ENCODE data around the gene FSTL4.

FSTL4 gene

DNA sequence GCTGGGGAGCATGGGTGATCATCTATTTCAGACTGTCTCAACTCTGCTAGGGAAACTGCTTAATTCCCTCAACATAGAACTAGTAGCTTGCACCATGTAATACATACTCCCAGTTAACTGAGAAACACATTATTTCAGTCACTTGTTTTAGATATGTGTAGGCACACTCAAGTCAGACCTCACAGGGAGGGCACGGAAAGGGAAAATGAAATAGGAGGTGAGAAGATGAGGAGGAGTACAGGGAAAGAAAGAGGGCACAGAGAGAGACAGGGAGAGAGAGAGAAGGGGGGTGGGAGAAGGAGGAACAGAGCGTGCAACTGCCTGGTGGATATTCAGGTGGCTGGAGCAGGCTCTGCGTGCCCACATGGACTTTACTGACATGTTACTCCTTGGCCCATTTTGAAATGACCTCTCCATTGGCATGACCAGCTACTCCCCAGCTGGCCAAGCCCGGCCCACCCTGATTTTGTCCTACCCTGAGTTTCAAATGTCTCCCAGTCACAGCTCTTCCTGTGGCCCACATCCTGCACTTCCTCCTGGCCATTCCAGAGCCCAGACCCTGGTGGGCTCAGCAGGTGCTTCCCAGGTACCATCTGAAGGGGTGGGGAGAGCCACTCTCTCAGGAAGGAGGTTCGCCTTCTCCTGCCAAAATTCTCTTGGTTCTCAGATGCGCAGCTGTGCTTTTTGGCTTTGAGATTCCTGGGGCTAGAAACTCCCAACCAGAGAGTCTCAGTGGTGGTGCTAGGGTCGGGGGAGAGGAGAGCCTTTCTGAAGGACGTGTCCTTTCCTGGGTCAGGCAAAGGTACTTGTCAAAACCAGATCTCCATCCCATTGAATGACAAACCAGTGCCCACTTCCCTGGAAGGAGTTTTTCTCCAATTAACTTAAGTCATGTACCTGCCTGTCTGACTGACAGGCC lies 229.4 kb downstream of the FSTL4 start:
- no peak for DNase-seq

- no peak for DNase-seq
These were observed 230.6 kb downstream of the FSTL4 start for GRCh38 chr5:133381571-133382365.

GRCh38 chr5:133381041-133381440 lies 231.3 kb downstream of the FSTL4 start:
- no peak for DNase-seq

DNA sequence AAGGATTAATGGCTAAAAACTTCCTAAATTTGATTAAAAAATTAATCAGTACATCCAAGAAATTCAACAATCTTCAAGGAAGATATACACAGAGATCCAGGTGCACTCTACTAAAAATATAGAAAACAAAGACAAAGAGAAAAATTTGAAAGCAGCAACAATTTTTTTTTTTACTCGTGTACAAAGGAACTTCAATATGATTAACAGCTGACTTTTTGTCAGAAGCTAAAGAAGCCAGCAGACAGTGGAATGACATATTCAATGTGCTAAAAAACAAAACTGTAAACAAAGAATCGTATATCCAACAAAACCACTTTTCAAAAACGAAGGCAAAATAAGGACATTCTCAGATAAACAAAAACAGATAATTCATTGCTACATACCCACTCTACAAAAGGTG lies 234.6 kb downstream of the FSTL4 start:
- DNase-seq = no peak

GRCh38 chr5:133376986-133377385 lies 235.4 kb downstream of the FSTL4 start:
- no peak for DNase-seq

DNA sequence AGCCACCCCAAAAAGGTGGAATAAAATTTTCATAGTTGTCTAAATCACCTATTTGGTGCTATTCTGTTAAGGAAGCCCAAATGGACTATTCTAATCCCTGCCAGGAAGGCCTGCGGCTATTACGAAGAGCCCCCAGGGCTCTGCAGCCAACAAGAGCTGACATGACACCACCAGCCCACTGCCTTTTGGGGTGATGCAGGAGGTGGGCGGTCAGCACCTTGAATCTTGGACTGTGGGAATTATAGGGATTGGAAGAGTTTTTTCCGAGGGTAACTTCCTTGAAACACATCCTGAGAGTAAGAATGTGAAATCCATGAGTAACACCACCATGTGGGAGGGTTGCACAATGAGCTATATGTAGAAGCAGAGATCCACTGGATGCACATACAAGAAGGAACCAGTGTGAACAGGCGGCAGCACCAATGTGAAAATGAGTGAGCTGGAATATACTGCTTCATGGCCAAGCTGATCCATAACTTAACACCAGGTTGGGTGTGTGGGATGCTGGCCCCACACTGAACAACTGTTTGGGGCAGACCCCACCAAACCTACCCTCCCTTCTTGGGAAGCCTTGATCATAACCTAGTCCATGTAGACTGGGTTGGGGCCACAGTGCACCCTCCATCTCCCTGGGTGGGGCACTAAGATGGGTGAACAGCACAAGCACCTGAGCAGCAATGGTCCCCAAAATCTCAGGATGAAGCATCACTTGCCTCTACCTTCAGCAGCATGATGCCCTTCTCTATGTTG lies 239.0 kb downstream of the FSTL4 start:
- no peak for DNase-seq

DNA sequence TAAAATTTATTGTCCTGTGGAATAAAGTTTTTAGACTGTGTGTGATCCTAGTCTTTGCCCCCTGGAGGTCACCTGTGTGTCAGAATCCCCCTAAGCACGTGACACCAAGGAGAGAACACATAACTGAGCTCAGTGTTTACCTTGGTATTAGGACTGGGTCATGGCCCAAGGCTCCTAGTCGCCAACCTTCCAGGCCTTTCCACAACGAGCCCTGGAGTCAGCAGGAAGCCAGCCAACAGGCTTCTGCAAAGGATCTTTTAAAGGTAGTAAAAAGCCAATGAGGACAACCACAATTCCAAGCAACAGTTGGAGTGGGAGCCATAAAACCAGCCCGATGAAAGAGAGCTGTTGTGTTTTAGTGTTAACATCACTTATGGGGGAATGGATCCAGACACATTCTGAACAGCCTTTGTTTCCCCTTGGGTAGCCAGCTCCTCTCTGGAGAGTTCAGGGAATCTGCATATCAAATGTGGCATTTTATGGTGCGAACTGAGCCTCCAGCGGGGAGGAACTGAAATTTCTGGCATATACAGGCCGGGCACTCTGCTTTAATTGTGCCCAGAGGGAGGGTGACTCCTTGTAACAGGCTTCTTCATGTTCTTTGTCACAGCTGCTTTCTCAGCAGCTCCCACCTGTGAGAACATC lies 239.9 kb downstream of the FSTL4 start:
- no peak for DNase-seq

DNA sequence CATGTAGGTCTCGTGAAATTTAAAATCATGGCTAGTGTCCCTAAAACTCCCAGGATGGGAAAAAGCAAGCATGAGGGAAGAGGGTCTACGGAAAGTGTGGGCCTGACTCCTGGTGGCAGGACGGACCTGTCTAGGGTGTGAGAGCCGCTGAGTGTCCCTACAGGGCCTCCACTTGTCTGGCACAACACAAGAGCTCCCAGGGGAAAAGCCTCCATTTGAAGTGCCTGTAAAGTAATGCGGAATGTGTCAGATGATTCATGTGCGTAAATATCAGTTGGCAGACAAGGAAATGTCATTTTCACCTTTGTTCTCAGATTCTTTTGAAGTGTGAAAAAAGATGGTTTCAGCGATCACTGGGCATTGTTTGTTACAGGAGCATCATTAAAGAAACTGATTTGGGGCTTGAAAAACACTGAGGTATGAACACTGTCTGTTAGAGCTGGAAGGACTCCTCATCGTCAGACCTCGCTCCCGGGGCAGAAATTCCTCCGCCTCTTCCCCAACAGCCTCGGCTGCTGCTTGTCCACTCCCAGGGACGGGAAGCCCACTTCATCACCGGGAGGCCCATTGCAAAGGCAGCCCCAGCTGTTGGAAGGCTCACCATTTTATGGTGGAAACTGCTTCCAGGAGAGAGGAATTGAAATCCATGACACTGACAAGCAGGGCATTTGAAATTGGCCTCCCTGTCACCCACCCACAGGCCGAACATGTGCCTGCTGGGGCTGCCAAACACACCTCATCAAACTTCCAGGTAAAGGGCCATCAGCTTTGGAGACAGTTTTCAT lies 240.8 kb downstream of the FSTL4 start:
- DNase-seq = no peak

DNA sequence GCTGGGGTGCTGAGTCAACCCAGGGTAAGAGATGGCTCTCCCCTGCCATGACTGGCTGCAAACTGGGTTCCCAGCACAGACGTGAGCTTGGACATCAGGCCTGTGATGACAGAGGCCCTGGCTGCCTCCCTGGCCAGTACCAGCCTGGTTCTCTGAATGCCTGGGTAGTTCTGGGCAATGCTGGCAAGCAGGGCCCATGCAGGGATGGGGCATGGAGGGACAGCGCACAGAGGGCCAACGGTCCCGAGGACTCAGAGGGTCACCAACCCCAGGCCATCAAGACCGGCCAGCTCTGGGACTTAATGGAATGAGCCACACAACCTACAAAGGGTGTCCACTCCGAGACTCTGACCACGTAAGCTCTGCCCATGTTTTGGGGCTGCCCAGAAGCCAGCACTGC lies 241.4 kb downstream of the FSTL4 start:
- DNase-seq = no peak

DNA sequence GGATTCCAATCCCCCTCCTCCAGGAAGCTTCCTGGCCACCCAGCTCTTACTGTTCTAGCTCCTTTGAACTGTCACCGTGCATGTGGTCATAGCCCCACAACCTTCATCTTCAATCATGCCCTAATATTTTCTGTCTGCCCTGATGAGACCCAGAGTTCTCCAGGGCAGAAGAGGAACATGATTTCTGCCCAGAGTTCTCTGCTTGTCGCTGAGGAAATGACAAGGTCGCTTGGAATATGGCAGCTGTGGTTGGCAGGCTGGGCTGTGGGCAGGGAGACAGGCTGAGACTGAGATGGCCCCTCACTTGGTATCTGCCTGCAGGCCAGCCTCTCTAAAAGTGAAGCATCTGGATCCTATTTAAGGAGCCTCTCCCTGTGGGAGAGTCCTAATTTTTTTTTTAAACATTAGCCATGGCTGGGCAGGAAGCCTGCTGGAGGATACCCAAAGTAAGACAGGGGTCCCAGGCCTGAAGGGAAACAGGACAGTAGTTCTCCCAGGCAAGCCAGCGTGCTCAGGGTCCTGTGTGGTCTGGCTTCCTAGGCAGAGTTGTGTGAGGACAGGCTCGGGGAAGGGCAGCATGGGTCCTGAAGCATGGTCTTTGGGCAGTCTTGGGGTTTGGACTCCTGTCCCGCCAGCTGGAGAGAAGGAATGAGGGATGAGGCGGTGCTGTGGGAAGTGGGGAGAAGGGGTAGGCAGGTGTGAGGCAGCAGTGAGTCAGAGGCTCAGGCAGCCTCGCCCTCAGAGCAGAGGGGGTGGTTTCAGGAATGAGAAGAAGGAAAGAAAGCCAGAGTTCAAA lies 242.1 kb downstream of the FSTL4 start:
- DNase-seq = no peak

DNA sequence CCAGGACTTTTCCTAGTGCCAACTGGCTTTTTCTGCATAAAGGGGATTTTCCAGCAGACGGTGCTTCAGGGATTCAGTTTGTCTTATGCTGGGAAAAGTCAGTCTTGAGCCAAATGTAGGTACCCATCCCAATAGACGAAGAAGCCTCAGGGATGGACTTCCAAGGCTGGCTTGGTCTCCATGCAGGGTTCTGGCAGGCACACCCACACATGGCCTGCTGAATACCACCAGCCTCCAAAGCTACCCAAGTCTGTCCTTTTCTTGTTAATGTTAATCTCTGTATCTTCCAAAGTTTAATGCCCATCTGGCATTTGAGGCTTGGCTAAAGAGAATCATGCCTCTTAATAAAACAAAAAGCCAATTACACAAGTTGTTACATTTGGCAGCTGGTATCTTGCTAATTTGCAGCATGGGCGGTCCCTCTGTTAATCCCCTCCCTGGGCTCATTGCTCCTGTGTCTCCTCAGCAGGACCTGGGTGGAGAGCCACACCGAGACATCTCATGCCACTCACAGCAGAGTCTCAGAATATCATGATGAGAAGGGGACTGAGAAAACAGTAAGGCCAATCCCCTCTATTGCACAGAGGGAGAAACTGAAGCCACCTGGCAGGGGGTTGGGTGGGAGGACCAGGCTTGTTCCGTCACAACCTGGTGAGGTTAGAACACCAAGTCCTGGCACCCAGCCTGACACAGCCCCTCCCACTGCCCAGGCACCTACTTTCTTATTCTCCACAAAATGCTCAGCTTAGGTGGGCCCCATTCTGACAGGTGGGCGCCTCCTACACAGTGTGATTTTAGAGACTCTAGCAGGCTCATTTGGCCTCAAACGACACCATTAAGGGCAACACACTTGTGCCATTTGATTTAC lies 243.2 kb downstream of the FSTL4 start:
- DNase-seq = no peak

GRCh38 chr5:133367984-133368383 lies 244.4 kb downstream of the FSTL4 start:
- no peak for DNase-seq

DNA sequence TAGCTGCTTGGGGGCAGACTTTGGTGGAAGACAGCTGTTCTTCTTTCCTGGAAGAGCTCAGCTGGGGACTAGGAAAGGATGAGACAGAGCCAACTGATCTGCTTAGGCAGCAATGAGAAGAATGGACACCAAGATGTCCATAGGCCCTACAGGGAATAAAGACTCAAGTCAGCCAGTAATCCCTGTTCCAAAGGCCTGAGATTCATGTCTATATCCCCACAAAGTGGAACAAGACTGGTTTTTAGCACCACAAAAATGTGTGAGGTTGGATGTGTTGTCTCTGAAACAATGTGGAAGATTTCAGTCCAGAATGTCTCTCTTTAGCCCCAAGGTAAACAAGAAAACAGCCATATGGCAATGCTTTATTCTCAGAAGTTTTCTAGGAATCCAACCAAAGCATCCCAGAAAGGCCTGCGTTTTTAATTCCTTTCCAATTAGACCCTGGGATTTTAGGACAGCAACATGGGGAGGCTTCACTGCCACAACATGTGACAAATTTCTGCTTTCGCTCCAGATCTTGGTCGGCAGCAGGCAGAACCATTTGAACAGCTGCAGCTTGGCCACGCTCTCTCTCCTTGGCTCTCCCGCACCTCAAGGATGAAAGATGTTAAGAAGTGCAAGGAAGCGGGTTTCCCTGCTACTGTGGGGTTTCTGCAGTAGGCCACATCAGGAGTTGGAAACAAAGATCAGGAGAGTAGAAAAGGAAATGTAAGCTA lies 245.1 kb downstream of the FSTL4 start:
- no peak for DNase-seq

- DNase-seq = no peak
These were observed 245.9 kb downstream of the FSTL4 start for GRCh38 chr5:133366438-133366837.

GRCh38 chr5:133365738-133366137 lies 246.6 kb downstream of the FSTL4 start:
- DNase-seq = no peak

DNA sequence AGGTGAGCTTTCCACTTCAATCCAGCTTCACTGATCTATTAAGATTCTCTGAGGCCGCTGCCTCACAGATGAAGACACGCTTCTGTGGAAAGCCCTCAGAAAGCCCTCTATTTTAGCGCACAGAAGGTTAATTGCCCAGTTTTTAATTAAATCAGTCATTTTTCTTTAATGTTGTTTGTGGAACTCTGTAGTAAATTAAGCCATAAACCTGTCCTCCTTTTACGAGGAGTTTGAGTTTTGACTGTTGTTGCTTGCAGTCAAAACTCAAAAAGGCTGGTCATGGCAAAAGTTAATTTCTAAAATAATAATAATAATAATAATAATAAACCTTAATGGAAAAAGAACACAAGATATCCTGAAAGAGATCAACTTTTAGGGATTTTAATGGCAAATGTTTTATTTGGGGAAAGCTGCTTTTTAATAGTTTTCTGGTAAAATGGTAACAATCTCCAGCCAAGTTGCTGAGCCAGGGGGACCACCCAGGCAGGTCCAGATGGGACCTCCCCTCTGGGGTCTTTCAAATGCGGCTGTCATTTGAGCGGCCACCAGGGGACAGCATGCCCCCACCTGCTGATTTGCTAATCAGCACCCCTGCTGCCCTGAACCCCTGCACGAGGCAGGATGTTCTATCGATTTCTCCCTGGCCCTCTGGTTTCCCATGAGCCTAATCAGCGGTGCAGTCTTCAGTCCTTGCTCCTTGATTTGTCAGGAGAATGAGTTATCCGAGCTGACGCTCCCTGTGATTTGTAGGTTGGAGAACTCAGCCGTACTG lies 247.2 kb downstream of the FSTL4 start:
- no peak for DNase-seq

GRCh38 chr5:133363807-133364587 lies 248.3 kb downstream of the FSTL4 start:
- DNase-seq = no peak

DNA sequence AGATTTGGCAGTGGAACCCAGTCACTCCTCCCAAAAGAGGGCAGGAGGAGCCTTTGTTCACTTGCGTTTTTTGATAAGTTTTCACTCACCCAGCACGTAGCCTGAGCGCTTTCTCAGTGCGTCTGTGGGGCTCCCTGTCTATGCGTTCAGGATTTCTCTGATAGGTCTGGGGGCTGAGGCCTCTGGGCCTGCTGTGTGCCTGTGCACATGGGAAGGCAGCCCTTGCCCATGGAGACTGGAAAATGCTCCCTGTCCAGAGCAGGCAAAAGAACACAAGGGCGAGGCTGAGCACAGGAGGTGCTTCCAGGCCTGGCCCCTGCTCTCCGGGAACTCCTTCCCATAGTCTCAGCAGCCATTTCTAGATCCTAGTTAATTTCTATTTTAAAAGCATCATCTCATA lies 249.9 kb downstream of the FSTL4 start:
- no peak for DNase-seq

Data from CD4-positive, alpha-beta T cell treated with Interleukin-10 for 1 hour (primary cell).